Thoracic aorta (tissue), 2 donors: ENCODE results near the gene LCE2B. TPM values are rescaled to one million over a fixed set of nuclear protein-coding genes. Genes with fewer than 3 reads are reported as not detected.
"Not testable (repeated sequence)": the region's sequence is repeated elsewhere in the genome, so short reads cannot be mapped to it uniquely, and the experiment has no call there.

Source experiments
- ATAC-seq: fragments of 150-250 bp; one replicate; pipeline ENCODE4 v1.8.0; 2017; ENCODE audit warnings: low read depth; ENCODE audit not compliant: insufficient number of reproducible peaks, low FRiP score
- DNase-seq: peaks from one replicate; pipeline ENCODE4 v3.0.0-alpha.2; 2020; ENCODE audit warnings: low spot score
- H3K27ac ChIP-seq, 2 donors: fragments of 200-600 bp; sonication (generic); 1 replicate in 1 of 2; 2 replicates in 1 of 2; pipeline ENCODE4 v1.5.1; 2016; ENCODE audit warnings: mild to moderate bottlenecking in 2 of 2, moderate library complexity in 2 of 2
- H3K27me3 ChIP-seq: fragments of 200-600 bp; sonication (generic); replicated peaks from 2 replicates; pipeline ENCODE4 v1.6.0; 2016; ENCODE audit warnings: mild to moderate bottlenecking; ENCODE audit not compliant: insufficient read depth
- H3K36me3 ChIP-seq: fragments of 200-600 bp; sonication (generic); one replicate; pipeline ENCODE4 v1.5.1; 2016
- H3K4me1 ChIP-seq, 2 donors: fragments of 200-600 bp; sonication (generic); 1 replicate in 1 of 2; 2 replicates in 1 of 2; pipeline versions ENCODE4 v1.5.1 to v1.6.0; 2016; ENCODE audit warnings: low read depth in 2 of 2, mild to moderate bottlenecking in 1 of 2; ENCODE audit not compliant: control insufficient read depth in 1 of 2
- H3K4me3 ChIP-seq: fragments of 200-600 bp; sonication (generic); 2 replicates; pipeline ENCODE4 v1.5.1; 2016; ENCODE audit warnings: mild to moderate bottlenecking
- H3K9me3 ChIP-seq: fragments of 200-600 bp; sonication (generic); 2 replicates; pipeline ENCODE4 v1.5.1; 2016
- total RNA-seq, 2 donors: library from RNA; depleted of rRNA; stranded (reverse); fragments of >200 nt; gene quantifications; one replicate each; pipeline versions ENCODE4 v1.1.0 to v1.2.3, GENCODE V29; 2016
- TF ChIP-seq, protein P1 (sequence below): fragments of 200-600 bp; sonication (generic); IDR thresholded peaks from one replicate; pipeline ENCODE4 v1.5.1; 2019; ENCODE audit warnings: antibody characterized with exemption

The LCE2B gene
- total RNA-seq, 2 donors from 2014 or later, result 2.4 TPM; not detected in 1

DNA sequence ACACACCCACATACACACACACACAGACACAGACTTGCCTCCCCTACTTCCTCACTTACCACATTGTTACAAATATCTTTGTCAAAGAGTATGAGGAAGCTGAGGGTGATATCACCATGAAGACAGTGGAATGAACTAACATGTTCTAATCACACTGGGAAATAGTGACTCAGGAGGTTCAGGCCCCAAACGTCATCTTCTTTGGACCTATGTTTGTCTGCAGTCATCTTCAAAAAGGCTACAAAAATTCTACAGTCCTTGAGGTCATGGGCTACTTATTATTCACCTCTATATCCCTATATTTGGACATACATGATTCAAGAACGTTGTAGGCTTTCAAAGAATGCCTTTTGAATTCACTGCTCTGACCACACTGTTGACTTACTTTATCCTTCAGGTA is 12.9 kb upstream of the LCE2B start:
- Histone ChIP-seq H3K36me3 (no peaks in the 10 kb centered on the region), H3K9me3 (no peaks in the 10 kb centered on the region), H3K4me1 (no peaks in the 10 kb centered on the region), H3K4me3 (no peak overlapping the region), H3K27ac (no peak overlapping the region), H3K27me3 (no peaks in the 10 kb centered on the region)
- TF ChIP-seq, protein P1, sequence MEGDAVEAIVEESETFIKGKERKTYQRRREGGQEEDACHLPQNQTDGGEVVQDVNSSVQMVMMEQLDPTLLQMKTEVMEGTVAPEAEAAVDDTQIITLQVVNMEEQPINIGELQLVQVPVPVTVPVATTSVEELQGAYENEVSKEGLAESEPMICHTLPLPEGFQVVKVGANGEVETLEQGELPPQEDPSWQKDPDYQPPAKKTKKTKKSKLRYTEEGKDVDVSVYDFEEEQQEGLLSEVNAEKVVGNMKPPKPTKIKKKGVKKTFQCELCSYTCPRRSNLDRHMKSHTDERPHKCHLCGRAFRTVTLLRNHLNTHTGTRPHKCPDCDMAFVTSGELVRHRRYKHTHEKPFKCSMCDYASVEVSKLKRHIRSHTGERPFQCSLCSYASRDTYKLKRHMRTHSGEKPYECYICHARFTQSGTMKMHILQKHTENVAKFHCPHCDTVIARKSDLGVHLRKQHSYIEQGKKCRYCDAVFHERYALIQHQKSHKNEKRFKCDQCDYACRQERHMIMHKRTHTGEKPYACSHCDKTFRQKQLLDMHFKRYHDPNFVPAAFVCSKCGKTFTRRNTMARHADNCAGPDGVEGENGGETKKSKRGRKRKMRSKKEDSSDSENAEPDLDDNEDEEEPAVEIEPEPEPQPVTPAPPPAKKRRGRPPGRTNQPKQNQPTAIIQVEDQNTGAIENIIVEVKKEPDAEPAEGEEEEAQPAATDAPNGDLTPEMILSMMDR, result no peak
- no peak for DNase-seq
- no peak for ATAC-seq

DNA sequence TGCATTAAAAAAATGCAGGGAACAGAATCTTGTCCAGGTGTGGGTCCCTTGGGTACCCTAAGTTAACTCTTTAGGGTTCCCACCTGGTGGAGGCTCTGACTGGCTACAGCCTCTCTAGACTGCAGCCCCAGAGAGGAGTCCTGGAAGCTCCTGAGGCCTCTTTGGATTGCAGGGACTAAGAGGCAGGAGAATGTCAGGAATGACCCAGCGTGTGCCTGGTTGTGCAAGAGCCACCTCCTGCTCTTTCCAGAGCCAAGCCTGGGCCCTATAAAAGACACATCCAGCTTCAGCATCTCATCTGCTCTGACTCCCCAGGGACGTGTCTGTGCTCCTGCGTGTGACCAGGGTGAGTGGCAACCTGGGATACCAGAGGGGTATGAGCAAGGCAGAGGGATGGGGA is 10.9 kb upstream of the LCE2B start, which contains the start of gene LCE2C:
Gene LCE2C, plus strand, starts transcription at position 297 of the 400 bp plus-strand sequence. CDS start 737 bp downstream, outside the sequence.
- not testable (repeated sequence) for H3K27ac ChIP-seq, DNase-seq, H3K27me3 ChIP-seq, H3K4me1 ChIP-seq, H3K9me3 ChIP-seq, ATAC-seq, H3K36me3 ChIP-seq, H3K4me3 ChIP-seq

DNA sequence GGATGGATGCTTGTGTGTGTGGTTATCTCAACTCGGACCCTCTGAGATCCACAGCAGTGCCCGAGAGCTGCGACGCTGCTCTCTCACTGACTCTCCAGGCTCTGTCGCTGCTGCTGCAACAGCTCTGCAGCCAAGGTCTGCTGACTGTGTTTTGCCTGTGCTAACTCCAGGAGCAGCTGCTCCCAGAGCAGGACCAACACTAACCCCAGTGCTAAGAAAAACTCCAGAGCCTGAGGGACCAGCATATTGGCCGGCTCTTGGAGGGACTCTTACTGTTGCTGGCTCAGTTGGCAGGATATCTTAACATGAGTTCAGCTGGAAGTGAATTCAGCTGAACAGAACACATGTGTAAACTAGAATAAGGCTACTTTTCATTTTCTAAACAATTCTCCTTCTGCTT is 6.5 kb upstream of the LCE2B start:
- no peak for DNase-seq
- no peak for ATAC-seq
- H3K9me3 ChIP-seq, result no peaks in the 10 kb centered on the region
- no peaks in the 10 kb centered on the region for H3K4me1 ChIP-seq
- no peak overlapping the region for H3K4me3 ChIP-seq
- no peak overlapping the region for H3K27ac ChIP-seq
- no peaks in the 10 kb centered on the region for H3K27me3 ChIP-seq
- TF ChIP-seq, protein P1, result no peak
- H3K36me3 ChIP-seq, result no peaks in the 10 kb centered on the region

DNA sequence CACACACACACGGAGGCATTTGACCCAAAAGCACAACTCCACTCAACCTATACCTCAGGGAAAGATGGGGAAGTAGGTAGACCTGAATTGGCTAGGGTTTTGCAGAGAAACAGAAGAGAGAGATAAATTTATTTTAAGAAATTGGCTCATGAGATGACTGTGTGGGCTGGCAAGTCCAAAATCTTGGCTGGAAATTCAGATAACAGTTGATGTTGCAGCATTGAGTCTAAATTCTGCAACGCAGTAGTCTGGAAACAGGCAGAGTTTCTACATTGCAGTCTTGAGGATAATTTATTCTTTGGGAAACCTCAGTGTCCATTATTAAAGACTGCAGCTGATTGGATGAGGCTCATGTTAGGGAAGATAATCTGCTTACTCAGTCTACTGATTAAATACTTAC is 4.3 kb upstream of the LCE2B start:
- Histone ChIP-seq H3K27me3 (no peaks in the 10 kb centered on the region), H3K27ac (no peak overlapping the region), H3K4me3 (no peak overlapping the region), H3K9me3 (no peaks in the 10 kb centered on the region), H3K4me1 (no peaks in the 10 kb centered on the region), H3K36me3 (no peaks in the 10 kb centered on the region)
- DNase-seq, result no peak
- ATAC-seq, result no peak
- TF ChIP-seq, protein P1, result no peak

DNA sequence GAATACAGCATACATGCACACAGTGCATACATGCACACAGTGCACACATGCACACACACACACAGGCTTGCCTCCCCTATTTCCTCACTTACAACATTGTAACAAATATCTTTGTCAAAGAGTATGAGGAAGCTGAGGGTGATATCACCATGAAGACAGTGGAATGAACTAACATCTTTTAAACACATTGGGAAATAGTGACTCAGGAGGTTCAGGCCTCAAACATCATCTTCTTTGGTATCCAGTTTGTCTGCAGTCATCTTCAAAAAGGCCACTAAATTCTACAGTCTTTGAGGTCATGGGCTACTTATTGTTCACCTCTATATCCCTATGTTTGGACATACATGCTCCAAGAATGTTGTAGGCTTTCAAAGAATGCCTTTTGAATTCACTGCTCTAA is 2.1 kb upstream of the LCE2B start:
- ATAC-seq (no peak), DNase-seq (no peak)
- Histone ChIP-seq H3K9me3 (no peaks in the 10 kb centered on the region), H3K36me3 (no peaks in the 10 kb centered on the region), H3K27me3 (no peaks in the 10 kb centered on the region), H3K4me3 (no peak overlapping the region), H3K4me1 (no peaks in the 10 kb centered on the region), H3K27ac (no peak overlapping the region)
- TF ChIP-seq, protein P1, result no peak
